ENCODE results near the gene KRTAP5-2.
A peak's percentile ranks its signal among the peaks of the same experiment; 100 is the strongest.

The KRTAP5-2 gene

GRCh38 chr11:1568441-1568911, 29.6 kb downstream of the KRTAP5-2 start:
- FAIRE-seq (no peak), DNase-seq (ENCODE audit: low spot score) (no peak)

DNA sequence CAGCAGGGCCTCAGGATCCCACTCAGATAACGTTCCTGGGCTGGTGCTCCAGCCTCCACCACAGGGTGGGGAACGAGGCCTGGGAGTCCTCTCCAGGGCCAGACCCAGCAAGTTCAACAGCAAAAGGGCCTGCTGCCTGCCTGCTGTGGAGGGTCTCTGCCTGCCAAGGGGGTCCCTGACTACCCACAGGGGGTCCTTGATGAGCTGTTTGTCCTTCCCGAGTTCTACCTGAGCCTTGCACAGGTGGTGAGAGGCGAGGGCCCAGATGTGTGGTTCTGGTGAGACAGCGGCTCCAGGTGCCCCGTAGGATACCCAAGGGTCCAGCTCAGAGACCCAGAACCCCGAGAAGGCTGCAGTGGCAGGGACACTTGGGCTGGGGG, 30.4 kb downstream of the KRTAP5-2 start:
- no peak for FAIRE-seq

DNA sequence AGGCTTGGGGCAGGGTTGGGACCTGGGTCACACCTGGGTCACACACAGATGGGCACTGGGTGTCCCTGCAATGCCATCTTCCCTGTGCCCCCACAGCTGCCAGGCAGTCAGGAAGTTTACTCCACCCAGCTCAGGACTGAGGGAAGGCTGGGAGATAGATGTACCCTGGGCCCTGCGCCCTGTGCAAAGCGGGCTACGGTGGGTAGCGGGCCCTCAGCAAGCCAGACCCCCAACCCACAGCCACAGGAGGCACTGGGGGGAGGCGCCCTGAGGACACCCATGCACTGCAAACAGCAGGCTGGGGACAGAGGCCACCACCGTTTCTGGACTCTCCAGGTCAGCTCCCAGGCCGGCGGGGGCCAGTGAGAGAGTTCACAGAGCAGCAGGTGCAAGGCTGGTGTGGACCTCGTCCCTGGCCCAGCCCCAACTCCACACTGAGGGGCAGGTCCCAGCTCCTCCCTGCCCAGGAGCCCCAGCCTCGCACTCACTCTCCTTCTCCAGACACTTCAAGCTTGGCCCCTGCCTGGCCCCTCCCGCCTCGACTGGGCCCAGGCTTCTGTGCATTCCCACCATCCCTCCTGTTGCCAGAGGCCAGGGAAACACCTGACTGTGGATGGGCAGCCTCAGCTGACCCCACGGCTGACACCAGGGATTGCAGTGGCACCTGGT, 30.9 kb downstream of the KRTAP5-2 start:
- FAIRE-seq (no peak), DNase-seq (ENCODE audit: low spot score) (no peak)

More for the DNA sequence above, 30.4 kb downstream of the KRTAP5-2 start:
- DNase-seq (ENCODE audit: low spot score), result no peak

GRCh38 chr11:1566381-1567051, 31.6 kb downstream of the KRTAP5-2 start:
- no peak for FAIRE-seq

GRCh38 chr11:1565904-1566247, 32.2 kb downstream of the KRTAP5-2 start:
- FAIRE-seq (no peak), DNase-seq (ENCODE audit: low spot score) (no peak)

More at GRCh38 chr11:1566381-1567051, 31.6 kb downstream of the KRTAP5-2 start:
- DNase-seq (ENCODE audit: low spot score), result no peak

DNA sequence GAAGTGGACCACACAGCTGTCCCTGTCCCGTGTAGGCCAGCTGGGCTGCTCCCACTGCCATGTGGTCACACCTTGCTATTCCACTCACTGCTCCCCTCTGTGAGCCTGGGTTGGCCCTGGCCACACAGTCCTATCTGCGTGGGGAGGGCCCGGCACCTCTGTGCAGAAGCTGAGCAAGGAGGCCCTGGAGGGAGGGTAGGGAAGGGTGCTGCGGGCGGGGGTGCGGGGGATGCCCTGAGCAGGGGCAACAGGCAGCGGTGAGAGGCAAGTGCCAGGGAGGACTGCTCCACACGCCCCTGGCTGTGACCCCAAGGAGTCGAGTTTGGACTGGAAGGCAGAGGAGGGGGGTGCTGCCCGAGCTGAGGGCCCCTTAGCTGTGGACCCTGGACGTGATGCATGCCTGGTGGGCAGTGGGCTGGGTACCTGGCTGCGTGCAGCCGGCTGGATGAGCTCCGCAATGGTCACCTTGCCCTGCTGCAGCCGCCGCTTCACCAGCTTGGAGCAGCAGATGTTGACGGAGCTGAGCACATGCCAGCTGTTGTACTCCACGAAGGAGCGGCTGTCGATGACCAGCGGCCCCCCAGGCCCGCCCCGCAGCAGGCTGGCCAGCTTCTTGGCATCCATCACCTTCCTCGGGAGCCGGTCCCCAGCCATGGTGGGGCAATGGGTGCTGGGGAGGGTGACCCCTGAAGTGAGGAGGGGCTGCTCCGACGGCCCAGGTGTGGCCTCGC, 32.8 kb downstream of the KRTAP5-2 start:
- FAIRE-seq (no peak), DNase-seq (ENCODE audit: low spot score) (no peak)

DNA sequence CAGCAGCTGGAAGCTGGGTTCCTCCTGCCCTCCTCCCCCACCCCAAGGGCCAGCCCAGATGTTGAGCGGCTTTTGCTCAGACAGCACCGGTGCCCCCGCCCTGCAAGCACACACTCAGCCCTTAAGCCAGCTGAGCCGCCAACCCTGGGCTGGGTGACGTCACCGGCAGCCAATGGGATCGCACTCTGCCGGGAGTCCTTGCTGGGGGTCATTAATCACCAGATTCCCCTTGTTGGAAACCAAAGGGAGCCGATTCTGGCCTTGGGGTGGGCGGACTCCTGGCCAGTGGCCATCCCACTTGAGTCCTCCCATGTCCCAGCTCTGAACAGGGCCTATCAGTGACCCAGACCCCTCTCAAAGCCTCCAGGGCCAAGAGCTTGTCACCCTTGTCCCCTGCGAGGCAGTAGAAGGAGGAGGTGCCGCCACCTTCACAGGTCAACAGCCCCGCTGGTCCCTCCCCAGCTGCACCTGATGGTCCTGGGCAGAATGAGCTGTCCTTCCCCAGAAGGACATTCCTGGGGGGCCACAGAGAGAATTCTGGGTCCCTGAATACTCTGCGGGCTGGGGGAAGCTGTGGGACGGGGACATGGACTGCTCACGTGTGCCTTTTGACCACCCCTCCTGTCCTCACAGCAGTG, 33.4 kb downstream of the KRTAP5-2 start:
- FAIRE-seq (no peak), DNase-seq (ENCODE audit: low spot score) (no peak)

GRCh38 chr11:1563697-1564534, 34.2 kb downstream of the KRTAP5-2 start:
- FAIRE-seq (no peak), DNase-seq (ENCODE audit: low spot score) (no peak)

DNA sequence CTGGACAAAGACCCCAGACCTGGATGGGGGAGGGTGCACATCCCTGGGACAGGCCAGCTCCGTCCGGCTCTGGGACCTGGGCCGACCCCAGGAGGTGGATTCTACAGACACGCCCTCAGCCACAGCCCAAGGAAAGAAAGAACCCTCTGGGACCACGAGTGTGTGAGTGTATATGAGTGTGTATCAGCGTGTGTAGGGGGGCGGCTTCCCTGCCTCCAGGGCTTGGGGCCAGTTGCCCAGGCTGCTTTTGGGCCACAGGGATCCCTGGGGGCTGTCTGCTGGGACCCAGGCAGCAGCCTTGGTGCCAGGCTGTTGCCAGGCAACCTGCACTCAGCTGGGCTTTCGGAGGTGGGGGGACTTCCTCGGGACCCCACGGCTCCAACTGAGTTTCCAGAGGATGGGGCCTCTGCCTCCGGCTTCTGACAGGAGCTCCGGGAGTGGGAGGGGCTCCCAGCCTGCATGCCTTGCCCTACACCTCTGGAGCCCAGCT, 34.9 kb downstream of the KRTAP5-2 start:
- DNase-seq (ENCODE audit: low spot score) (no peak), FAIRE-seq (no peak)

- FAIRE-seq (no peak), DNase-seq (ENCODE audit: low spot score) (no peak)
Measured at GRCh38 chr11:1562469-1563148, 35.5 kb downstream of the KRTAP5-2 start.

DNA sequence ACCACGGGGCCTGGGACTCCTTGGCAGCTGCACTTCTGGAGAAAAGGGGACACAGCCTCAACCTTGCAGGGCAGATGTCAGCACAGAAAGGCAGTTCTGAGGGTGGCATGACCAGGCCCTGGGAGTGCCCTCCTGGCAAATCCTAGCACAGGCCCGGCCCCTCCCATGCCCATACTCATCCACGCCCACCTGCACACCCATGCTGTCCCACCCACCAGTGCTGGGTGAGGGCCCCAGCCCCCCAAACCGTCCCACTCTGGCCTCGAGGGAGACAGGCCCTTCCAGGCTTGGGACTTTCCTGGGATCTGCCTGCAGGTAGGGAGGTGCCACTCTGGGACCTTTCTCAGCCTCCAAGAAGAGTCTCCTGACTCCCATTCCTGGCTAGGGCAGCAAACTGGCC, 36.1 kb downstream of the KRTAP5-2 start:
- DNase-seq (ENCODE audit: low spot score) (no peak), FAIRE-seq (no peak)

GRCh38 chr11:1561266-1561665, 36.8 kb downstream of the KRTAP5-2 start:
- DNase-seq (ENCODE audit: low spot score), result no peak
- FAIRE-seq, result no peak

DNA sequence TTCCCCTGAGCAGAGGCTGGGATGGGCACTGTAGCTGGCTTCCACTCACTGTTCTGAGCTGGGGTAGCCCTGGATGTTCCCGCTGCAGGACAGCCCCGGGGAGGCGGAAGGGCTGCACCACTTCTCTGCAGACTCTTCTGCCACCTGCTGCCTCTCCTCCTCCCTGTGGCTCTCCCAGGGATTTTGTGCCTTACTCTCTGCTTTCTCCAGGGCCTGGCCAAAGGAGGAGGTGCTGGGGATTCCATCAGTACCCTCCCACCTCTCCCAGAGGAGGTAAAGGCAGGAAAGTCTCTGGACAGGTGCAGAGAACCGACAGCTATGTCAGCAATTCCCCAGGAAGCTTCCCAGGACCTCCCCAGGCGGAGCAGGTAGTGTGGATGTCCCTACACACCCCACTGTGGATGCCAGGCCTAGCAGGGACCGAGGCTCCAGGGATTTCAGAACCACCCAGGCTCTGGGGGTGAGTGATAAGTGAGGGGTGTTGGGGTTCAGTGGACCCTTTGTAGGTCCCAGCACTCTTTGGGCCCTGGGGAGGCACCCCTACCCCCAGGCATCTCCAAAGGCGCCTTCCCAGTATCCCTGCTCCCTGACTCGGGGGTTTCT, 37.3 kb downstream of the KRTAP5-2 start:
- no peak for DNase-seq (ENCODE audit: low spot score)
- FAIRE-seq, result no peak

DNA sequence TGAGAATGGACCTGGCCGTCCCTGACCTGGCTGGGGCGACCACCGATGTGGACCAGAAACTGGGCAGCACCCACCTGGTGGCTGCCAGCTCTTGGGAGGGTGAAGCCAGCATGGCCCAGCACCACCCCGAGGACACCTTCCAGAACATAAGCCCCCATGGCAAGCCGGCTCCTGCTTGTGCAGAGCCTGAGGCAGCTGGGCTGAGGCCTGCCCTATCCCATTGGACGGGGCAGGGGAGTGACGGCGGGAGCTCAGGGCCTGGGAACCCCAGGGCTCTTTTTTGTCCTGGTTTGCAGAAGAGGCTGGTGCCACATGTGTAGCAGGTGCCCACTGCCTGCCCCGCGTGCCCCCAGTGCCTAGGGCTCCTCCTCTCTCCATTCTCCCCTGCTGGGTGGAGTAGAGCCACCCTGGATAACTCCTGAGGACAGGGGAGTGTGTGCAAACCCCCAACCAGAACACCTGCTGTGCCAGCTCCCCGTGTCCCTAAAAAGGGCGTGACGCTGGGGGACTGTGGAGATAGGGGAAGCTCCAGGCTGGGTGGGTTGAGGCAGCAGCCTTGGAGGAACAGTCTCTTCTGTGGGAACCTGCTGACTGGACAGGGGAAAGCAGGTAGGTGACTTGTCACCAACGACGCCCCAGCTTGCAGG, 38.0 kb downstream of the KRTAP5-2 start:
- FAIRE-seq (no peak), DNase-seq (ENCODE audit: low spot score) (no peak)

DNA sequence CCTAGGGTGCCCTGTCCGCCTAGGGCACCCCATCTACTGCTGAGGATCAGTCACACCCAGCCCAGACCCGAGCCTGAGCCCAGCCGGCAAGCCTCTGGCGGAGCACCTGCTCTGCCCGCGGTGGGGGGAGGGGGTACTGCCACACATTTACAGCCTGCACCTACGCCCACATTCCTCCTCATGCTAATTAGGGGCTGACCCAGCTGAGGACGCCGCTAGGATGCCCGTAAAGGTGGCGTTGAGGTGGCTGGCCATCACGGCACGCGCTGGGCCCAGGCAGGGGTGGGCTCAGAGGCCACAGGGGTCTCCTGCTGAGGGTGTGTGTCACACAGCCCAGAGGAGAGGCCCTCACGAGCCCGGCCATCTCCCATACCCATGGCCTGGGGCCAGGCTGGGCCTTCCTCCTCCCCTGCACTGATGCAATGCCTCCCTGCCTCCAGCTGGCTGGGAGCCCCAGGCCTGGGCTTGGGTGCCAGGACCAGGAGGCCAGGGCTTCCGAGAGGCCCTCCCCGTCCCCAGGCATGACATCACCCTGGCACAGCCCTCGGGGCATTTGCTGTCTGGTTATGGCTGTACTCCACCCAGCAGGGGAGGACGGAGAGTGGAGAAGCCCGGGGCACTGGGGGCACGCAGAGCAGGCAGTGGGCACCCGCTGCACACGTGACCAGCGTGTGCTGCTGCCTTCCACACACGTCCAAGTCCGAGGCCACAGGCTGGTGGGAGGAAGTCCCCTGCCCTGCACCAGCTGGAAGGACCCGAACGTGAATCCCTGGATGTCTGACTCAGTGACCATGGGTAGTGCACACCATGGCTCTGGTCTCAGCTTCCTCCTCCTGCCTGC, 38.8 kb downstream of the KRTAP5-2 start:
- peak; percentile 87 for DNase-seq (ENCODE audit: low spot score)
- FAIRE-seq, result no peak

- DNase-seq (ENCODE audit: low spot score), result no peak
- no peak for FAIRE-seq
Measured at GRCh38 chr11:1558775-1559110, 39.4 kb downstream of the KRTAP5-2 start.

DNA sequence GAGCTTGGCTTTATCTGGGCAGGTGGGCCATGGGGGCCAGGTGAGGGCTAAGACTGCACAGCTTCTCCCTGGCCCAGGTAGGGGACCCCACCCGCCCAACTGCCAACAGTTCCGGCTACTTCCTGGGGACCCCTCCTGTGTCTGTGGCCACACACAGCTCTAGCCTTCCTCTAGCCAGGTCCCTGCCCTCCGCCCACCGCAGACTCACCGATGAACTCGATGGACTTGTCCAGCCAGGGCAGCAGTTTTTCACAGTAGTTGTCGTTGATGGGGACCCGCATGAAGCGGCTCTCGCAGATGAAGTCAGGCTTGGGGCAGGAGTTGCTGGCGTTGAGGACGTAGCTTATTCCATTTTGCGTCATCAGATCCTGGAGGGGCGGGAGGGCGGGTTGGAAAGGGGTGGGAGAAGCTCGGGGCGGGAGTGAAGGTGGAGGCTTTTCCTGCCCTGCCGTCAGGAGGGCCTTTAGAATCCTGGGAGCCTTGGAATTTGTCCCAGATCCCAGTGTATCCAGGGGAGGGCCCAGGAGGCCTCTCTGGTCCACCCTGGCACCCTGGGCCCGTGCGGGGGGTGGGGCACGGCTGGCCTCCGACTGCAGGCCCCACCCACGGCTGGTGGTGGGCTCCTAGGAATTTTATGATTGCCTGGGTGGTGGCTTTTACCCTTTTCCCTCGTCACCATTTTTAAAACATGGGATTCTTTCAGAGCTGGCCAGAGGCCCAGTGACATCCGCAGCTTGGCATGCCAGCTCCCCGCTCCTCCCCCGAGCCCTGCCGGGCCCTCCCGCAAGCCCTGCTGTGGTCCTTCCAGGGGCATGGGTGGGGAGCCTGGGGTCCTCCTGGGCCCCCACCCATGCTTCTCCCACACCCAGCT, 40.0 kb downstream of the KRTAP5-2 start:
- FAIRE-seq (no peak), DNase-seq (ENCODE audit: low spot score) (peak; percentile 71)

All from urothelium cell line (cell line).